PC-9 (cell line): ENCODE measurements around the gene RNF145. TPM values are rescaled to one million over a fixed set of nuclear protein-coding genes. Genes with fewer than 3 reads are reported as not detected.
A peak's percentile ranks its signal among the peaks of the same experiment; 100 is the strongest.
"Not testable (repeated sequence)": the region's sequence is repeated elsewhere in the genome, so short reads cannot be mapped to it uniquely, and the experiment has no call there.

Experiments
- BruUV-seq: library from RNA; stranded (reverse); fragments of 400-500 nt; replicated peaks from 2 replicates; lab custom pipeline; 2021; lab: Mats Ljungman, UMichigan
- CTCF ChIA-PET: fragments of 300-600 bp; sonication (Branson Sonifier 250); formaldehyde crosslinking; loops from one replicate; lab custom pipeline; 2022; ENCODE audit warnings: antibody characterized with exemption; lab: Charles Lee
- POLR2A ChIA-PET: fragments of 300-600 bp; sonication (Branson Sonifier 250); formaldehyde crosslinking; loops from one replicate; lab custom pipeline; 2022; ENCODE audit warnings: antibody characterized with exemption; ENCODE audit not compliant: unreplicated experiment; lab: Charles Lee
- DNase-seq, 2 experiments: peaks; one replicate each; pipeline versions ENCODE4 v3.0.0 to v3.0.0-alpha.2; 2015 to 2022; ENCODE audit warnings: mixed read lengths in 1 of 2
- H2AFZ ChIP-seq: fragments of 200-600 bp; sonication (generic); 2 replicates; pipeline ENCODE4 v1.8.1; 2017; ENCODE audit warnings: antibody characterized with exemption
- H3F3A ChIP-seq: fragments of 200-600 bp; sonication (generic); 2 replicates; pipeline ENCODE4 v1.8.1; 2017; ENCODE audit warnings: antibody characterized with exemption, mild to moderate bottlenecking, low read depth; ENCODE audit not compliant: insufficient read depth
- H3K27ac ChIP-seq: fragments of 200-600 bp; sonication (generic); 2 replicates; pipeline ENCODE4 v1.6.1; 2016; ENCODE audit warnings: mixed run types
- H3K27me3 ChIP-seq: fragments of 200-600 bp; sonication (generic); 2 replicates; pipeline ENCODE4 v1.6.1; 2016; ENCODE audit warnings: low read depth, mixed run types; ENCODE audit not compliant: insufficient read depth
- H3K36me3 ChIP-seq: fragments of 200-600 bp; sonication (generic); 2 replicates; pipeline ENCODE4 v1.6.1; 2016; ENCODE audit warnings: low read depth, mixed run types
- H3K4me1 ChIP-seq: fragments of 200-600 bp; sonication (generic); replicated peaks from 2 replicates; pipeline ENCODE4 v1.6.1; 2016; ENCODE audit warnings: mixed run types; ENCODE audit not compliant: insufficient read depth
- H3K4me2 ChIP-seq: fragments of 200-600 bp; sonication (generic); 2 replicates; pipeline ENCODE4 v1.6.1; 2017; ENCODE audit warnings: mixed run types
- H3K4me3 ChIP-seq: fragments of 200-600 bp; sonication (generic); 2 replicates; pipeline ENCODE4 v1.6.1; 2016; ENCODE audit warnings: mixed run types
- H3K79me2 ChIP-seq: fragments of 200-600 bp; sonication (generic); 2 replicates; pipeline ENCODE4 v1.6.1; 2017; ENCODE audit warnings: low read depth, mixed run types
- H3K9me2 ChIP-seq: fragments of 200-600 bp; sonication (generic); 2 replicates; pipeline ENCODE4 v1.8.1; 2017; ENCODE audit warnings: mild to moderate bottlenecking; ENCODE audit not compliant: insufficient read depth
- H3K9me3 ChIP-seq: fragments of 200-600 bp; sonication (generic); 2 replicates; pipeline ENCODE4 v1.8.1; 2016; ENCODE audit warnings: low read depth; ENCODE audit not compliant: insufficient read depth
- H4K20me1 ChIP-seq: fragments of 200-600 bp; sonication (generic); 2 replicates; pipeline ENCODE4 v1.8.1; 2017; ENCODE audit not compliant: insufficient read depth
- CTCF ChIP-seq: fragments of 200-600 bp; sonication (generic); conservative IDR thresholded peaks from 2 replicates; pipeline ENCODE4 v1.6.1; 2017; ENCODE audit warnings: mixed run types, antibody characterized with exemption, mild to moderate bottlenecking, moderate library complexity
- EZH2 ChIP-seq: fragments of 200-600 bp; sonication (generic); IDR thresholded peaks from 2 replicates; pipeline ENCODE4 v1.8.0; 2017; ENCODE audit warnings: antibody characterized with exemption, low read depth
- intact Hi-C: fragments of 100-400 bp; cut with micrococcal nuclease; formaldehyde crosslinking; loops from one replicate; pipeline ENCODE4 v1.10.0; 2022; ENCODE audit not compliant: unreplicated experiment
- total RNA-seq: library from RNA; stranded (reverse); gene quantifications from 2 replicates; pipeline ENCODE4 v1.2.3, GENCODE V29; 2021

Gene RNF145
- total RNA-seq, 1 experiment from 2014 or later, result 54.5 TPM

GRCh38 chr5:159120446-159120845 lies 88.9 kb downstream of the RNF145 start:
- ChIA-PET POLR2A (interaction anchor here (0.6 kb wide), 1 partner anchor 213 kb away, joined by 6 read pairs; no protein-coding TSS in a partner anchor), CTCF (no interaction called here)
- peak overlapping the region; percentile 20; the same call in 1 of the 2 replicates for H3K4me3 ChIP-seq
- no peaks in the 10 kb centered on the region for H3K4me1 ChIP-seq
- H4K20me1 ChIP-seq, result no peaks in the 10 kb centered on the region
- H2AFZ ChIP-seq, result peak overlapping the region; percentile 9; the same call in 1 of the 2 replicates
- H3F3A ChIP-seq, result no peaks in the 10 kb centered on the region
- peaks cover 52% of the 10 kb centered on the region for H3K27me3 ChIP-seq
- no peak for DNase-seq
- H3K4me2 ChIP-seq, result peak overlapping the region; percentile 48
- TF ChIP-seq EZH2 (no peak), CTCF (no peak)
- intact Hi-C loops, result no loop called here
- H3K36me3 ChIP-seq, result no peaks in the 10 kb centered on the region
- H3K27ac ChIP-seq, result no peak overlapping the region
- no peaks in the 10 kb centered on the region for H3K9me2 ChIP-seq
- H3K79me2 ChIP-seq, result no peaks in the 10 kb centered on the region
- no peaks in the 10 kb centered on the region; the same call in 1 of the 2 replicates for H3K9me3 ChIP-seq
- BruUV-seq, result no TSS peak

DNA sequence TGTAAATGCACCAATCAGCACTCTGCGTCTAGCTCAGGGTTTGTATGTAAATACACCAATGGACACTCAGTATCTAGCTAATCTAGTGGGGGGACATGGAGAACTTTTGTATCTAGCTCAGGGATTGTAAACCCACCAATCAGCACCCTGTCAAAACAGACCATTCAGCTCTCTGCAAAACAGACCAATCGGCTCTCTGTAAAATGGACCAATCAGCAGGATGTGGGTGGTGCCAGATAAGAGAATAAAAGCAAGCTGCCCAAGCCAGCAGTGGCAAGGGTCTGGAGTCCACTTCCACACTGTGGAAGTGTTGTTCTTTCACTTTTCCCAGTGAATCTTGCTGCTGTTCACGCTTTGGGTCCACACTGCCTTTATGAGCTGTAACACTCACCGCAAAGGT lies 89.5 kb downstream of the RNF145 start:
- peak overlapping the region; percentile 9; the same call in 1 of the 2 replicates for H2AFZ ChIP-seq
- peak overlapping the region; percentile 48 for H3K4me2 ChIP-seq
- H3F3A ChIP-seq, DNase-seq, CTCF ChIA-PET, H3K4me1 ChIP-seq, H3K27ac ChIP-seq, H3K9me3 ChIP-seq, H3K9me2 ChIP-seq, H3K36me3 ChIP-seq, BruUV-seq, H3K79me2 ChIP-seq, H4K20me1 ChIP-seq, intact Hi-C loops, H3K4me3 ChIP-seq: not testable (repeated sequence)
- POLR2A ChIA-PET, result interaction anchor here (0.6 kb wide), 1 partner anchor 214 kb away, joined by 6 read pairs; no protein-coding TSS in a partner anchor
- H3K27me3 ChIP-seq, result peaks cover 54% of the 10 kb centered on the region

- H3K9me2 ChIP-seq, BruUV-seq, H3K4me1 ChIP-seq, H4K20me1 ChIP-seq, H3K9me3 ChIP-seq, H3K4me2 ChIP-seq, H2AFZ ChIP-seq, H3F3A ChIP-seq, DNase-seq, intact Hi-C loops, CTCF ChIA-PET, H3K79me2 ChIP-seq, H3K36me3 ChIP-seq, H3K27ac ChIP-seq, H3K4me3 ChIP-seq: not testable (repeated sequence)
- peaks cover 54% of the 10 kb centered on the region for H3K27me3 ChIP-seq
- POLR2A ChIA-PET, result interaction anchor here (0.7 kb wide), 1 partner anchor 935 kb away, joined by 3 read pairs; no protein-coding TSS in a partner anchor
Observed at GRCh38 chr5:159118958-159119659, 90.2 kb downstream of the RNF145 start.

GRCh38 chr5:159113405-159113804 lies 95.9 kb downstream of the RNF145 start:
- CTCF ChIA-PET, result no interaction called here
- H3K4me1 ChIP-seq, result no peaks in the 10 kb centered on the region
- H3K4me2 ChIP-seq, result no peak overlapping the region
- no peaks in the 10 kb centered on the region for H3K9me3 ChIP-seq
- H3K27me3 ChIP-seq, result peaks cover 80% of the 10 kb centered on the region
- intact Hi-C loops, result no loop called here
- no peaks in the 10 kb centered on the region for H3K36me3 ChIP-seq
- no peaks in the 10 kb centered on the region for H3K9me2 ChIP-seq
- no peaks in the 10 kb centered on the region for H3F3A ChIP-seq
- H3K4me3 ChIP-seq, result no peak overlapping the region
- TF ChIP-seq EZH2 (no peak), CTCF (no peak)
- H3K79me2 ChIP-seq, result no peaks in the 10 kb centered on the region
- POLR2A ChIA-PET, result no interaction called here
- H2AFZ ChIP-seq, result no peak overlapping the region
- H4K20me1 ChIP-seq, result no peaks in the 10 kb centered on the region
- DNase-seq, result no peak
- H3K27ac ChIP-seq, result no peak overlapping the region
- BruUV-seq, result no TSS peak
